ENCODE measurements around the gene LASP1.

The LASP1 gene

GRCh38 chr17:38875477-38876075 is 5.7 kb downstream of the LASP1 start:
- no peak overlapping the region for H3K4me3 ChIP-seq (replicated peaks; ENCODE audit: insufficient read depth, low read length)
- no peak overlapping the region for H3K27ac ChIP-seq (replicated peaks)
- no peaks in the 10 kb centered on the region for H3K27me3 ChIP-seq (ENCODE audit: insufficient read depth, poor library complexity, severe bottlenecking)
- no peak for TF ChIP-seq CTCF (IDR thresholded peaks at IDR 0.05; ENCODE audit: insufficient read depth, low read length)
- TF ChIP-seq REST (IDR thresholded peaks at IDR 0.05; ENCODE audit: insufficient replicate concordance, low read depth) = no peak
- TF ChIP-seq SPI1 (IDR thresholded peaks at IDR 0.05; ENCODE audit: borderline replicate concordance, low read depth) = no peak
- TF ChIP-seq POLR2AphosphoS5 (IDR thresholded peaks at IDR 0.05; ENCODE audit: low read depth) = no peak
- TF ChIP-seq GABPA (IDR thresholded peaks at IDR 0.05; ENCODE audit: low read depth) = no peak
- DNase-seq (ENCODE audit: low read depth in 1 of 2, low spot score in 1 of 2) = no peak

GRCh38 chr17:38877130-38877851 is 7.4 kb downstream of the LASP1 start:
- Histone ChIP-seq H3K27me3 (ENCODE audit: insufficient read depth, poor library complexity, severe bottlenecking) (no peaks in the 10 kb centered on the region), H3K4me3 (replicated peaks; ENCODE audit: insufficient read depth, low read length) (no peak overlapping the region), H3K27ac (replicated peaks) (peak overlapping the region; percentile 11; the same call in 1 of the 2 replicates)
- DNase-seq (ENCODE audit: low read depth in 1 of 2, low spot score in 1 of 2) = peak in 1 of 2 experiments; percentile 64
- TF ChIP-seq POLR2AphosphoS5 (IDR thresholded peaks at IDR 0.05; ENCODE audit: low read depth) (no peak), SPI1 (IDR thresholded peaks at IDR 0.05; ENCODE audit: borderline replicate concordance, low read depth) (peak; percentile 26; the same call in 1 of the 2 replicates)

- peak in 1 of 2 experiments; percentile 53 for DNase-seq (ENCODE audit: low read depth in 1 of 2, low spot score in 1 of 2)
- TF ChIP-seq GABPA (IDR thresholded peaks at IDR 0.05; ENCODE audit: low read depth) (no peak), SPI1 (IDR thresholded peaks at IDR 0.05; ENCODE audit: borderline replicate concordance, low read depth) (peak; percentile 70)
- H3K27me3 ChIP-seq (ENCODE audit: insufficient read depth, poor library complexity, severe bottlenecking) = no peaks in the 10 kb centered on the region
- no peak overlapping the region for H3K4me3 ChIP-seq (replicated peaks; ENCODE audit: insufficient read depth, low read length)
- no peak overlapping the region; the same call in 1 of the 2 replicates for H3K27ac ChIP-seq (replicated peaks)
These were observed 10.2 kb downstream of the LASP1 start for GRCh38 chr17:38879878-38880665.

GRCh38 chr17:38881600-38882191 is 11.8 kb downstream of the LASP1 start:
- Histone ChIP-seq H3K27me3 (ENCODE audit: insufficient read depth, poor library complexity, severe bottlenecking) (no peaks in the 10 kb centered on the region), H3K27ac (replicated peaks) (peak overlapping the region; percentile 34), H3K4me3 (replicated peaks; ENCODE audit: insufficient read depth, low read length) (no peak overlapping the region)
- no peak for TF ChIP-seq GABPA (IDR thresholded peaks at IDR 0.05; ENCODE audit: low read depth)
- no peak for TF ChIP-seq CTCF (IDR thresholded peaks at IDR 0.05; ENCODE audit: insufficient read depth, low read length)
- TF ChIP-seq REST (IDR thresholded peaks at IDR 0.05; ENCODE audit: insufficient replicate concordance, low read depth) = no peak
- peak; percentile 56; the same call in 1 of the 2 replicates for TF ChIP-seq POLR2AphosphoS5 (IDR thresholded peaks at IDR 0.05; ENCODE audit: low read depth)
- no peak for TF ChIP-seq SPI1 (IDR thresholded peaks at IDR 0.05; ENCODE audit: borderline replicate concordance, low read depth)
- DNase-seq (ENCODE audit: low read depth in 1 of 2, low spot score in 1 of 2) = peak in 1 of 2 experiments; percentile 80
